HepG2 (cell line): Measurements from ENCODE around the gene RAB29. TPM values are rescaled to one million over a fixed set of nuclear protein-coding genes. Genes with fewer than 3 reads are reported as not detected.
A peak's percentile ranks its signal among the peaks of the same experiment; 100 is the strongest.

ENCODE experiments used
- AFF4 ChIP-seq: sonication (generic); formaldehyde crosslinking; IDR thresholded peaks from 2 replicates; pipeline ENCODE4 v1.4.0; 2020; ENCODE audit warnings: missing genetic modification reagents
- ATF1 ChIP-seq: IDR thresholded peaks from 2 replicates; pipeline ENCODE4 v1.6.1; 2016; ENCODE audit warnings: mild to moderate bottlenecking, control low read depth
- ATF7-NPFF ChIP-seq: sonication (generic); formaldehyde crosslinking; IDR thresholded peaks from 2 replicates; pipeline ENCODE4 v1.8.1; 2023; ENCODE audit warnings: mild to moderate bottlenecking, low read depth, missing genetic modification reagents, moderate library complexity
- BCLAF1 ChIP-seq: fragments of 450-650 bp; IDR thresholded peaks from 2 replicates; pipeline ENCODE4 v1.6.1; 2017; ENCODE audit warnings: mild to moderate bottlenecking
- MIER2 ChIP-seq: IDR thresholded peaks from 2 replicates; pipeline ENCODE4 v1.6.1; 2016; ENCODE audit warnings: missing biosample characterization, missing genetic modification reagents
- NFE2L1 ChIP-seq: sonication (generic); formaldehyde crosslinking; IDR thresholded peaks from 2 replicates; pipeline ENCODE4 v1.4.0; 2020; ENCODE audit warnings: missing genetic modification reagents, mild to moderate bottlenecking, borderline replicate concordance
- ZBTB34 ChIP-seq: sonication (generic); formaldehyde crosslinking; IDR thresholded peaks from 2 replicates; pipeline ENCODE4 v1.8.0; 2022; ENCODE audit warnings: mild to moderate bottlenecking, missing genetic modification reagents
- ZBTB38 ChIP-seq: sonication (generic); formaldehyde crosslinking; IDR thresholded peaks from 2 replicates; pipeline ENCODE4 v1.5.1; 2020; ENCODE audit warnings: mild to moderate bottlenecking, missing genetic modification reagents
- ZBTB7A ChIP-seq: sonication (generic); formaldehyde crosslinking; IDR thresholded peaks from 2 replicates; pipeline ENCODE4 v1.8.0; 2022; ENCODE audit warnings: mild to moderate bottlenecking, missing genetic modification reagents
- ZFX ChIP-seq: sonication (generic); formaldehyde crosslinking; IDR thresholded peaks from 2 replicates; pipeline ENCODE4 v1.4.0; 2020; ENCODE audit warnings: mild to moderate bottlenecking, low read depth, missing genetic modification reagents, moderate library complexity
- ZFY ChIP-seq: sonication (generic); formaldehyde crosslinking; IDR thresholded peaks from 2 replicates; pipeline ENCODE4 v1.4.0; 2020; ENCODE audit warnings: missing genetic modification reagents
- ZNF274 ChIP-seq: sonication (generic); formaldehyde crosslinking; IDR thresholded peaks from 2 replicates; pipeline ENCODE4 v1.5.1; 2020; ENCODE audit warnings: mild to moderate bottlenecking, missing genetic modification reagents
- ZNF333 ChIP-seq: sonication (generic); formaldehyde crosslinking; IDR thresholded peaks from 2 replicates; pipeline ENCODE4 v1.4.0; 2020; ENCODE audit warnings: mild to moderate bottlenecking, missing genetic modification reagents, borderline replicate concordance
- ZNF350 ChIP-seq: sonication (generic); formaldehyde crosslinking; IDR thresholded peaks from 2 replicates; pipeline ENCODE4 v1.4.0; 2020; ENCODE audit warnings: mild to moderate bottlenecking, low read depth, missing genetic modification reagents, borderline replicate concordance
- polyA plus RNA-seq, 8 experiments: library from polyadenylated mRNA; depleted of rRNA in 3 of 8; stranded (reverse) in 7 of 8; unstranded in 1 of 8; fragments of >200 nt; fragmentation: Illumina TruSeq in 4 of 8; extraction: Trizol in 4 of 8; gene quantifications; 2 replicates each; pipeline versions ENCODE4 v1.2.1 to v1.2.3, GENCODE V29; 2011 to 2016; ENCODE audit warnings: low read depth in 4 of 8, missing spikeins in 1 of 8, mixed read lengths in 1 of 8; ENCODE audit not compliant: insufficient read depth in 1 of 8
- total RNA-seq, 5 experiments: library from RNA; depleted of rRNA; stranded (reverse); fragments of >200 nt; fragmentation: Illumina TruSeq; extraction: Trizol; gene quantifications; 2 replicates each; pipeline ENCODE4 v1.2.3, GENCODE V29; 2016; ENCODE audit warnings: low read depth in 1 of 5
- TF ChIP-seq, protein P1 (sequence below): sonication (generic); formaldehyde crosslinking; IDR thresholded peaks from 2 replicates; pipeline ENCODE4 v1.5.0; 2020; ENCODE audit warnings: missing genetic modification reagents, mild to moderate bottlenecking, borderline replicate concordance
- TF ChIP-seq, protein P2 (sequence below): IDR thresholded peaks from 2 replicates; pipeline ENCODE4 v1.6.1; 2016; ENCODE audit warnings: mild to moderate bottlenecking, missing biosample characterization, missing genetic modification reagents
- TF ChIP-seq, protein P3 (sequence below): sonication (generic); formaldehyde crosslinking; IDR thresholded peaks from 2 replicates; pipeline ENCODE4 v1.9.0; 2022; ENCODE audit warnings: low read depth, missing genetic modification reagents

The RAB29 gene
- total and polyA plus RNA-seq, 2 of the 13 experiments (the other 11 are each of a cell fraction or from before 2014, with no cell fraction given), result 8.7 to 10.1 TPM

DNA sequence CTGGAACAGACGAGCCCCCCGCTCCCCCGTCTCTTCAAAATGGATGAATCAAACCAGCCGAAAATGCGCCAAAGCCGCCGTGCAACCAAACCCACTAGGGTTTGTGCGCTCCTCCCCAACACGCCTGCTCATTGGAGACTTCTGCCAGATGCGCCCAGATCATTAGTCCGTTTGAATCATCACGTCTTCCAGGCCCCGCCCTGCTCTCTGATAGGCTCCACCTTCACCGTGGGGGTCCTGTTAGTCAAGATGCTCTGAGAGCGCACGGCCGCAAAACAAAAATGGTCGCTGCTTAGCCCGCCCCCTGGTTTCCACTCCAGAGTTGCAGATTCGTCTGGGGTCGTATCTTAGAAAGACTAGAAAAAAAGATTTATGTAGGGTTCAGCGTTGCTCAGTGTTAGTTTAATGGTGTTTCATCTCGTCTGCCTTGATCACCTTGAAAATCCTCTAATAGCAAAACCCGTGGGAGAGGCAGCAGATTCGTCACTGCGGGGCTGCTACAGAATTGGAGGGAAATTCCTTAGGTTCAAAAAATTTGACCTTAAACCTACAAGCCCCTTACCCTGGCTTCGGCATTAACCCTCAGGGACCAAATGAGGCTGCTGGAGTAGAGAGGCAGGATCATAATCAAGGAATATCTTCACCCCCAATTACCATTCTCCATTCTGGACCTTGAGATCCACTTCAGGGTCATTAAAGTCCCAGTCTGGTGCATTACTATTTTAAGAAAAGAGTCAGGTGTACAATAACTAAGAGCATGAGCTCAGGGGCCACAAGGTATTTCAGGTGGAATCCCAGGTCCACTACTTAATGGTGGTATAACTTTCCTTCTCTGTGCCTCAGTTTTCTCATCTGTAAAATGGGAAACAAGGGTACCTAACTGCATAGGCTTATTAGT is 24.9 kb downstream of the RAB29 start, which contains the start of gene NUCKS1 (continued):
- TF ChIP-seq NFE2L1 (CRISPR knock-in tag) (no peak), ZBTB34 (no peak; the same call in 1 of the 2 replicates), MIER2 (CRISPR knock-in tag) (no peak), ATF1 (CRISPR knock-in tag) (peak; percentile 88), AFF4 (CRISPR knock-in tag) (no peak), ZNF350 (CRISPR knock-in tag) (no peak), BCLAF1 (no peak), ZNF274 (no peak), ZFY (CRISPR knock-in tag) (no peak; the same call in none of the 2 replicates), ZBTB38 (CRISPR knock-in tag) (no peak), ATF7-NPFF (CRISPR knock-in tag) (no peak; the same call in 1 of the 2 replicates), ZFX (0 out of 2 replicates have a peak, but pooled peaks have one; percentile 17), ZBTB7A (CRISPR knock-in tag) (0 out of 2 replicates have a peak, but pooled peaks have one; percentile 9), ZNF333 (no peak)
- TF ChIP-seq, protein P1, sequence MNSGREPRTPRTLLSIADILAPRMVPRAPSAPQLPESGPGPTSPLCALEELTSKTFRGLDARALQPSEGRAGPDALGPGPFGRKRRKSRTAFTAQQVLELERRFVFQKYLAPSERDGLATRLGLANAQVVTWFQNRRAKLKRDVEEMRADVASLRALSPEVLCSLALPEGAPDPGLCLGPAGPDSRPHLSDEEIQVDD (CRISPR knock-in tag), result no peak
- TF ChIP-seq, protein P2, sequence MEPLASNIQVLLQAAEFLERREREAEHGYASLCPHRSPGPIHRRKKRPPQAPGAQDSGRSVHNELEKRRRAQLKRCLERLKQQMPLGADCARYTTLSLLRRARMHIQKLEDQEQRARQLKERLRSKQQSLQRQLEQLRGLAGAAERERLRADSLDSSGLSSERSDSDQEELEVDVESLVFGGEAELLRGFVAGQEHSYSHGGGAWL (CRISPR knock-in tag), result no peak
- TF ChIP-seq, protein P3, sequence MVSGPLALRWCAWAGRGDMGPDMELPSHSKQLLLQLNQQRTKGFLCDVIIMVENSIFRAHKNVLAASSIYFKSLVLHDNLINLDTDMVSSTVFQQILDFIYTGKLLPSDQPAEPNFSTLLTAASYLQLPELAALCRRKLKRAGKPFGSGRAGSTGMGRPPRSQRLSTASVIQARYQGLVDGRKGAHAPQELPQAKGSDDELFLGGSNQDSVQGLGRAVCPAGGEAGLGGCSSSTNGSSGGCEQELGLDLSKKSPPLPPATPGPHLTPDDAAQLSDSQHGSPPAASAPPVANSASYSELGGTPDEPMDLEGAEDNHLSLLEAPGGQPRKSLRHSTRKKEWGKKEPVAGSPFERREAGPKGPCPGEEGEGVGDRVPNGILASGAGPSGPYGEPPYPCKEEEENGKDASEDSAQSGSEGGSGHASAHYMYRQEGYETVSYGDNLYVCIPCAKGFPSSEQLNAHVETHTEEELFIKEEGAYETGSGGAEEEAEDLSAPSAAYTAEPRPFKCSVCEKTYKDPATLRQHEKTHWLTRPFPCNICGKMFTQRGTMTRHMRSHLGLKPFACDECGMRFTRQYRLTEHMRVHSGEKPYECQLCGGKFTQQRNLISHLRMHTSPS, result no peak
